Kidney (tissue), 14 donors: ENCODE measurements around the gene LINGO1. TPM values are rescaled to one million over a fixed set of nuclear protein-coding genes. Genes with fewer than 3 reads are reported as not detected.

Experiments
- DNase-seq, 5 donors: peaks; one replicate each; pipeline ENCODE4 v3.0.0-alpha.2; 2013 to 2020
- FAIRE-seq: peaks from 2 replicates; lab custom pipeline; 2012; peaks lifted over from hg19 to GRCh38; lab: Jason Lieb, UNC
- H3K27ac ChIP-seq, 2 donors: one replicate each; pipeline ENCODE4 v1.7.0; 2013; ENCODE audit warnings: low read depth in 2 of 2, low read length in 2 of 2, inconsistent platforms in 1 of 2
- H3K27me3 ChIP-seq: one replicate; pipeline ENCODE4 v1.7.1; 2013; ENCODE audit warnings: low read length, inconsistent platforms; ENCODE audit not compliant: control insufficient read depth, insufficient read depth
- H3K36me3 ChIP-seq, 3 donors: one replicate each; pipeline versions ENCODE4 v1.7.0 to v1.7.1; 2013; ENCODE audit warnings: low read length in 3 of 3, control low read depth in 1 of 3, inconsistent platforms in 1 of 3; ENCODE audit not compliant: insufficient read depth in 3 of 3, control insufficient read depth in 2 of 3
- H3K4me1 ChIP-seq, 3 donors: one replicate each; pipeline versions ENCODE4 v1.7.0 to v1.7.1; 2013; ENCODE audit warnings: low read length in 3 of 3, inconsistent platforms in 1 of 3, low read depth in 1 of 3; ENCODE audit not compliant: control insufficient read depth in 2 of 3, insufficient read depth in 2 of 3
- H3K4me3 ChIP-seq, 3 donors: one replicate each; pipeline versions ENCODE4 v1.7.0 to v1.8.1; 2013; ENCODE audit warnings: low read length in 3 of 3, control low read depth in 1 of 3, inconsistent platforms in 1 of 3
- H3K9ac ChIP-seq, 3 donors: one replicate each; pipeline versions ENCODE4 v1.7.0 to v1.7.1; 2013; ENCODE audit warnings: low read length in 3 of 3, control low read depth in 1 of 3, inconsistent platforms in 1 of 3
- H3K9me3 ChIP-seq, 3 donors: one replicate each; pipeline versions ENCODE4 v1.7.0 to v1.7.1; 2013; ENCODE audit warnings: low read length in 3 of 3, control low read depth in 1 of 3, inconsistent platforms in 1 of 3; ENCODE audit not compliant: control insufficient read depth in 2 of 3, insufficient read depth in 1 of 3
- intact Hi-C: fragments of 100-400 bp; cut with DNase I; formaldehyde crosslinking; loops from one replicate; pipeline ENCODE4 v1.11.1; 2022
- polyA plus RNA-seq: library from polyadenylated mRNA; stranded (reverse); fragments of 350-450 nt; fragmentation: Illumina TruSeq; extraction: RNeasy Lipid Tissue Mini Kit (QIAGEN cat#74804); gene quantifications from one replicate; pipeline ENCODE4 v1.2.3, GENCODE V29; 2014; ENCODE audit warnings: low read depth, low replicate concordance; ENCODE audit not compliant: insufficient read depth
- total RNA-seq: library from RNA; stranded (reverse); fragmentation: NEBNext Ultra II Directional; extraction: Animal tissue kit (Norgen Biotek cat#: 25700); gene quantifications from one replicate; pipeline ENCODE4 v1.2.1, GENCODE V29; 2021
- TF ChIP-seq, protein P1 (sequence below): IDR thresholded peaks from 3 replicates; pipeline ENCODE4 v1.5.1; 2012; ENCODE audit warnings: mild to moderate bottlenecking, moderate library complexity, borderline replicate concordance; ENCODE audit not compliant: insufficient read depth; ENCODE audit errors: extremely low read depth
- donor health status: control.
- donor health status: control.
- donor health status: control.
- donor health status: control.
- donor health status: control.
- donor health status: DM: yes; HTN: yes; CAD: no.
- donor health status: Normal renal cell carcinoma (clear cell type).

LINGO1 gene
- total and polyA plus RNA-seq, 2 donors from 2014 or later: 3.9 to 6.8 TPM

- TF ChIP-seq, protein P1, sequence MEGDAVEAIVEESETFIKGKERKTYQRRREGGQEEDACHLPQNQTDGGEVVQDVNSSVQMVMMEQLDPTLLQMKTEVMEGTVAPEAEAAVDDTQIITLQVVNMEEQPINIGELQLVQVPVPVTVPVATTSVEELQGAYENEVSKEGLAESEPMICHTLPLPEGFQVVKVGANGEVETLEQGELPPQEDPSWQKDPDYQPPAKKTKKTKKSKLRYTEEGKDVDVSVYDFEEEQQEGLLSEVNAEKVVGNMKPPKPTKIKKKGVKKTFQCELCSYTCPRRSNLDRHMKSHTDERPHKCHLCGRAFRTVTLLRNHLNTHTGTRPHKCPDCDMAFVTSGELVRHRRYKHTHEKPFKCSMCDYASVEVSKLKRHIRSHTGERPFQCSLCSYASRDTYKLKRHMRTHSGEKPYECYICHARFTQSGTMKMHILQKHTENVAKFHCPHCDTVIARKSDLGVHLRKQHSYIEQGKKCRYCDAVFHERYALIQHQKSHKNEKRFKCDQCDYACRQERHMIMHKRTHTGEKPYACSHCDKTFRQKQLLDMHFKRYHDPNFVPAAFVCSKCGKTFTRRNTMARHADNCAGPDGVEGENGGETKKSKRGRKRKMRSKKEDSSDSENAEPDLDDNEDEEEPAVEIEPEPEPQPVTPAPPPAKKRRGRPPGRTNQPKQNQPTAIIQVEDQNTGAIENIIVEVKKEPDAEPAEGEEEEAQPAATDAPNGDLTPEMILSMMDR: no peak
- Histone ChIP-seq H3K9ac (no peak overlapping the region), H3K27me3 (no peaks in the 10 kb centered on the region), H3K4me3 (no peak overlapping the region), H3K36me3 (no peaks in the 10 kb centered on the region), H3K27ac (no peak overlapping the region), H3K4me1 (no peaks in the 10 kb centered on the region), H3K9me3 (no peaks in the 10 kb centered on the region)
- intact Hi-C loops: no loop called here
- FAIRE-seq (no peak), DNase-seq (peak in 1 of 5 donors; percentile 42)
Observed at GRCh38 chr15:77563623-77564156, 69.0 kb downstream of the LINGO1 start.

Other genes with a start within 250 kb of the LINGO1 start
- gene PEAK1, start 212.8 kb downstream of the LINGO1 start, total RNA-seq: 50.3 TPM
- gene PEAK1, start 212.8 kb downstream of the LINGO1 start, polyA plus RNA-seq: 2.9 TPM
- gene HMG20A, start 212.0 kb downstream of the LINGO1 start, total RNA-seq: 38.7 TPM
- gene HMG20A, start 212.0 kb downstream of the LINGO1 start, polyA plus RNA-seq: 16.8 TPM